MCF 10A (cell line): ENCODE data around the gene DCLK1. TPM values are rescaled to one million over a fixed set of nuclear protein-coding genes. Genes with fewer than 3 reads are reported as not detected.

Experiments
- BruUV-seq: library from RNA; stranded (reverse); fragments of 400-500 nt; replicated peaks from 2 replicates; lab custom pipeline; 2021; lab: Mats Ljungman, UMichigan
- CTCF ChIA-PET: fragments of 300-600 bp; sonication (Branson Sonifier 250); formaldehyde crosslinking; extraction: SDS; loops from one replicate; lab custom pipeline; 2021; ENCODE audit warnings: antibody characterized with exemption, inconsistent platforms; lab: Yijun Ruan, JAX
- POLR2A ChIA-PET: fragments of 300-600, 350-650 bp; sonication (Branson Sonifier 250); formaldehyde crosslinking; extraction: SDS; loops from one replicate; lab custom pipeline; 2020; ENCODE audit warnings: antibody characterized with exemption, inconsistent platforms; lab: Yijun Ruan, JAX
- DNase-seq: peaks from one replicate; pipeline ENCODE4 v3.0.0-alpha.2; 2018; ENCODE audit not compliant: unreplicated experiment
- H3K27ac Mint-ChIP-seq: one replicate; pipeline ENCODE4 v1.8.0; 2022; ENCODE audit warnings: mild to moderate bottlenecking, low read depth, mixed read lengths; ENCODE audit not compliant: unreplicated experiment
- H3K27me3 Mint-ChIP-seq: one replicate; pipeline ENCODE4 v1.8.0; 2022; ENCODE audit warnings: mixed read lengths; ENCODE audit not compliant: insufficient read depth, unreplicated experiment
- H3K36me3 Mint-ChIP-seq: one replicate; pipeline ENCODE4 v1.8.0; 2022; ENCODE audit warnings: mild to moderate bottlenecking, moderate library complexity, mixed read lengths; ENCODE audit not compliant: insufficient read depth, unreplicated experiment
- H3K4me1 Mint-ChIP-seq: one replicate; pipeline ENCODE4 v1.8.0; 2022; ENCODE audit warnings: mixed read lengths; ENCODE audit not compliant: insufficient read depth, unreplicated experiment
- H3K4me3 Mint-ChIP-seq: one replicate; pipeline ENCODE4 v1.8.0; 2022; ENCODE audit warnings: mild to moderate bottlenecking, moderate library complexity, mixed read lengths; ENCODE audit not compliant: unreplicated experiment
- H3K9me3 Mint-ChIP-seq: one replicate; pipeline ENCODE4 v1.8.0; 2022; ENCODE audit warnings: mixed read lengths; ENCODE audit not compliant: unreplicated experiment
- intact Hi-C: fragments of 100-400 bp; cut with micrococcal nuclease; formaldehyde crosslinking; loops from 2 replicates; pipeline ENCODE4 v1.14.1; 2022
- total RNA-seq: library from RNA; stranded (reverse); gene quantifications from 2 replicates; pipeline ENCODE4 v1.2.3, GENCODE V29; 2022
- TF ChIP-seq, protein P1 (sequence below): fragments of 200-600 bp; IDR thresholded peaks from one replicate; pipeline ENCODE4 v1.8.0; 2022; ENCODE audit warnings: antibody characterized with exemption, mild to moderate bottlenecking; ENCODE audit not compliant: unreplicated experiment

Gene DCLK1
- total RNA-seq, 1 experiment from 2014 or later, result 0.44 TPM

DNA sequence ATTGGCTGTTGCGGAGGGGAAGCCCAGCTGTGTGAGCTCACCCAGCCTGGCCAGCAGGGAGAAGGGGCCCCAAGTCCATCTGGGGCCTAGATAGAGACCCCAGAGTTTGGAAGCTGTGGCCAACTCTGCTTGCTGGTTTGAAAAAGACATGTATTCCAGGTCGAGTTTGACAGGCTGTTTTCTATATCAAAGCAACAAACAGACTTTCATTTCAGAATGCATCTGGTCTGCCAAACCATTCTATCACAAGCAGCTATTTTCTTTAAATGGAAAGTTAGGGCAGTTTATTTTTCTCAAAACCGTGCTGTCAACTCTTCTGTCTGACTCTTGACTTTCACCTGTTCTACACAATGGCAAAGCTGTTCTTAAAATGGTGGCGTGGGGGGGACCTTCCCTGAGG lies 185.8 kb downstream of the DCLK1 start:
- CTCF ChIA-PET, result no interaction called here
- DNase-seq, result no peak
- Mint-ChIP-seq H3K27ac (no peak overlapping the region), H3K4me3 (no peak overlapping the region), H3K36me3 (no peaks in the 10 kb centered on the region), H3K4me1 (no peaks in the 10 kb centered on the region), H3K9me3 (no peaks in the 10 kb centered on the region), H3K27me3 (peaks cover 15% of the 10 kb centered on the region)
- TF ChIP-seq, protein P1, sequence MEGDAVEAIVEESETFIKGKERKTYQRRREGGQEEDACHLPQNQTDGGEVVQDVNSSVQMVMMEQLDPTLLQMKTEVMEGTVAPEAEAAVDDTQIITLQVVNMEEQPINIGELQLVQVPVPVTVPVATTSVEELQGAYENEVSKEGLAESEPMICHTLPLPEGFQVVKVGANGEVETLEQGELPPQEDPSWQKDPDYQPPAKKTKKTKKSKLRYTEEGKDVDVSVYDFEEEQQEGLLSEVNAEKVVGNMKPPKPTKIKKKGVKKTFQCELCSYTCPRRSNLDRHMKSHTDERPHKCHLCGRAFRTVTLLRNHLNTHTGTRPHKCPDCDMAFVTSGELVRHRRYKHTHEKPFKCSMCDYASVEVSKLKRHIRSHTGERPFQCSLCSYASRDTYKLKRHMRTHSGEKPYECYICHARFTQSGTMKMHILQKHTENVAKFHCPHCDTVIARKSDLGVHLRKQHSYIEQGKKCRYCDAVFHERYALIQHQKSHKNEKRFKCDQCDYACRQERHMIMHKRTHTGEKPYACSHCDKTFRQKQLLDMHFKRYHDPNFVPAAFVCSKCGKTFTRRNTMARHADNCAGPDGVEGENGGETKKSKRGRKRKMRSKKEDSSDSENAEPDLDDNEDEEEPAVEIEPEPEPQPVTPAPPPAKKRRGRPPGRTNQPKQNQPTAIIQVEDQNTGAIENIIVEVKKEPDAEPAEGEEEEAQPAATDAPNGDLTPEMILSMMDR, result no peak
- POLR2A ChIA-PET, result no interaction called here
- BruUV-seq, result no TSS peak
- intact Hi-C loops, result no loop called here

- Mint-ChIP-seq H3K36me3 (no peaks in the 10 kb centered on the region), H3K27ac (no peak overlapping the region), H3K4me3 (no peak overlapping the region), H3K9me3 (no peaks in the 10 kb centered on the region), H3K4me1 (no peaks in the 10 kb centered on the region), H3K27me3 (no peaks in the 10 kb centered on the region)
- DNase-seq, result no peak
- intact Hi-C loops, result no loop called here
- CTCF ChIA-PET, result interaction anchor here (0.7 kb wide), 1 partner anchor 10 kb away, joined by 3 read pairs; no protein-coding TSS in a partner anchor
- TF ChIP-seq, protein P1, result no peak
- POLR2A ChIA-PET, result interaction anchor here (0.7 kb wide), 1 partner anchor 403 kb away, joined by 3 read pairs; no protein-coding TSS in a partner anchor
- no TSS peak for BruUV-seq
These were observed 189.8 kb downstream of the DCLK1 start for GRCh38 chr13:35941374-35941773.

DNA sequence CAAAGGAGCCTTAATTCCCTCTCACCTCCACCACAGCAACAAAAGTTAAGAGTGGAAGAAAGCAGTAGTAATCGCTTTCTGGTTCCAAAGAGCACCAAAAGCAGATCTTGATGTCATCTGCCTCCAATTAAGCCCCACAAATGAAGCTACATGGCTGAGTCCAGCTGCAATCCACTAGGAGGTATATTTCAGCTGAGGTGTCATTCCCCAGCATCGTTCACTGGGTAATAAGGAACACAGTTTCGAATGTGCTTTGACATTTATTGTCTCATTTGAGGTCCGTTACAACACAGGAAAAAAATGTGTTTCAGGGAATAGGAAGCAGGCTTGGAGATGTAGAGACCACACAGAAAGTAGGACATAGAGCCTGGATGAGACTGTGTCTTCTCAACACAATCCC lies 190.4 kb downstream of the DCLK1 start:
- no peaks in the 10 kb centered on the region for H3K27me3 Mint-ChIP-seq
- no peak overlapping the region for H3K4me3 Mint-ChIP-seq
- no peaks in the 10 kb centered on the region for H3K36me3 Mint-ChIP-seq
- ChIA-PET CTCF (no interaction called here), POLR2A (interaction anchor here (0.7 kb wide), 1 partner anchor 404 kb away, joined by 3 read pairs; no protein-coding TSS in a partner anchor)
- intact Hi-C loops, result no loop called here
- H3K9me3 Mint-ChIP-seq, result no peaks in the 10 kb centered on the region
- TF ChIP-seq, protein P1, result no peak
- DNase-seq, result no peak
- no peaks in the 10 kb centered on the region for H3K4me1 Mint-ChIP-seq
- H3K27ac Mint-ChIP-seq, result no peak overlapping the region
- no TSS peak for BruUV-seq

- ChIA-PET CTCF (interaction anchor here (0.9 kb wide), 1 partner anchor 118 kb away, joined by 4 read pairs; no protein-coding TSS in a partner anchor), POLR2A (no interaction called here)
- Mint-ChIP-seq H3K27ac (no peak overlapping the region), H3K9me3 (peaks cover 23% of the 10 kb centered on the region), H3K27me3 (peaks cover 8% of the 10 kb centered on the region), H3K36me3 (no peaks in the 10 kb centered on the region), H3K4me3 (no peak overlapping the region), H3K4me1 (no peaks in the 10 kb centered on the region)
- BruUV-seq, result no TSS peak
- no peak for DNase-seq
- intact Hi-C loops, result no loop called here
- TF ChIP-seq, protein P1, result no peak
These were observed 194.8 kb downstream of the DCLK1 start for GRCh38 chr13:35936246-35936978.
